K562 (cell line): Measurements from ENCODE around the gene PIK3R4. TPM values are rescaled to one million over a fixed set of nuclear protein-coding genes. Genes with fewer than 3 reads are reported as not detected.

Experiments
- ATAC-seq: fragments of 200-7000 bp; cut with Tn5 transposase; 3 replicates; pipeline ENCODE4 v1.9.1; 2020; ENCODE audit warnings: moderate library complexity
- BruUV-seq: library from RNA; stranded (reverse); fragments of 400-500 nt; replicated peaks from 2 replicates; lab custom pipeline; 2021; lab: Mats Ljungman, UMichigan
- CTCF ChIA-PET: fragments of 300-600 bp; formaldehyde crosslinking; extraction: SDS; loops from one replicate; lab custom pipeline; 2021; ENCODE audit warnings: low intra/inter-chr PET ratio; lab: Yijun Ruan, JAX
- POLR2A ChIA-PET: fragments of 300-600, 350-650 bp; sonication (Branson Sonifier 250); formaldehyde crosslinking; extraction: SDS; loops from one replicate; lab custom pipeline; 2021; ENCODE audit warnings: antibody characterized with exemption, inconsistent platforms; lab: Yijun Ruan, JAX
- DNase-seq, 4 experiments: peaks; one replicate each; pipeline versions ENCODE4 v3.0.0 to v3.0.0-alpha.2; 2011 to 2018; ENCODE audit warnings: low spot score in 3 of 4, mixed read lengths in 3 of 4; ENCODE audit errors: extremely low read depth in 1 of 4
- FAIRE-seq: peaks from 2 replicates; lab custom pipeline; 2011; peaks lifted over from hg19 to GRCh38; lab: Jason Lieb, UNC
- H2AFZ ChIP-seq: 2 replicates; pipeline ENCODE4 v1.6.0; 2011; ENCODE audit warnings: low read depth, low read length, control low read depth, inconsistent platforms
- H3K27ac ChIP-seq: fragments of 200-600 bp; 3 replicates; pipeline ENCODE4 v1.8.0; 2011; ENCODE audit warnings: low read depth, mild to moderate bottlenecking, control low read depth, inconsistent platforms, low read length, moderate library complexity, mixed read lengths; ENCODE audit errors: extremely low read depth
- H3K27me3 ChIP-seq, 2 experiments: fragments of 300-600 bp in 1 of 2; 2 replicates in 1 of 2; 3 replicates in 1 of 2; pipeline versions ENCODE4 v1.6.0 to v1.8.0; 2011; ENCODE audit warnings: inconsistent platforms in 2 of 2, low read length in 2 of 2, mild to moderate bottlenecking in 1 of 2, mixed read lengths in 1 of 2, moderate library complexity in 1 of 2; ENCODE audit not compliant: control insufficient read depth in 2 of 2, insufficient read depth in 2 of 2
- H3K36me3 ChIP-seq: fragments of 300-600 bp; 3 replicates; pipeline ENCODE4 v1.8.0; 2011; ENCODE audit warnings: mild to moderate bottlenecking, low read length, inconsistent platforms; ENCODE audit not compliant: control insufficient read depth, insufficient read depth
- H3K4me1 ChIP-seq, 2 experiments: fragments of 200-600 bp in 1 of 2; replicated peaks in 1 of 2; 2 replicates in 1 of 2; 3 replicates in 1 of 2; pipeline versions ENCODE4 v1.5.1 to v1.8.0; 2011; ENCODE audit warnings: inconsistent platforms in 2 of 2, low read length in 2 of 2, mild to moderate bottlenecking in 1 of 2, mixed read lengths in 1 of 2, moderate library complexity in 1 of 2; ENCODE audit not compliant: control insufficient read depth in 2 of 2, insufficient read depth in 2 of 2
- H3K4me2 ChIP-seq: 2 replicates; pipeline ENCODE4 v1.6.1; 2011; ENCODE audit warnings: low read length, control low read depth, inconsistent platforms, mixed read lengths; ENCODE audit not compliant: insufficient read depth
- H3K4me3 ChIP-seq: fragments of 200-600 bp; sonication (generic), shearing (Covaris generic); 2 replicates; pipeline ENCODE4 v1.5.1; 2016; ENCODE audit warnings: control low read depth, inconsistent platforms
- H3K79me2 ChIP-seq: fragments of 200-600 bp; 3 replicates; pipeline ENCODE4 v1.8.0; 2011; ENCODE audit warnings: low read length, inconsistent platforms; ENCODE audit not compliant: control insufficient read depth, insufficient read depth
- H3K9ac ChIP-seq, 2 experiments: 2 replicates each; pipeline versions ENCODE4 v1.6.0 to v1.6.1; 2011; ENCODE audit warnings: low read depth in 2 of 2, low read length in 2 of 2, control low read depth in 1 of 2, inconsistent platforms in 1 of 2, mild to moderate bottlenecking in 1 of 2, mixed read lengths in 1 of 2; ENCODE audit not compliant: insufficient read depth in 1 of 2
- H3K9me1 ChIP-seq: one replicate; pipeline ENCODE4 v1.6.0; 2011; ENCODE audit warnings: inconsistent platforms, mild to moderate bottlenecking, low read length, moderate library complexity; ENCODE audit not compliant: control insufficient read depth, insufficient read depth
- H3K9me3 ChIP-seq: replicated peaks from 2 replicates; pipeline ENCODE4 v1.5.1; 2011; ENCODE audit warnings: low read depth, low read length, inconsistent platforms; ENCODE audit not compliant: control insufficient read depth, insufficient read depth
- H4K20me1 ChIP-seq: replicated peaks from 2 replicates; pipeline ENCODE4 v1.6.1; 2011; ENCODE audit warnings: low read length, inconsistent platforms, mixed read lengths; ENCODE audit not compliant: control insufficient read depth, insufficient read depth
- ARID3B ChIP-seq: fragments of 250-450 bp; sonication (Bioruptor Pico); IDR thresholded peaks from 2 replicates; pipeline ENCODE4 v1.4.0; 2020; ENCODE audit warnings: borderline replicate concordance
- DNMT1 ChIP-seq: fragments of 450-650 bp; IDR thresholded peaks from 2 replicates; pipeline ENCODE4 v1.6.1; 2016; ENCODE audit warnings: antibody characterized with exemption, mild to moderate bottlenecking
- HDAC2 ChIP-seq: fragments of 450-650 bp; IDR thresholded peaks from 2 replicates; pipeline ENCODE4 v1.6.1; 2016; ENCODE audit warnings: mild to moderate bottlenecking
- RAD21 ChIP-seq, 2 experiments: fragments of 250-450 bp in 1 of 2; fragments of 450-650 bp in 1 of 2; sonication (Bioruptor Pico) in 1 of 2; formaldehyde crosslinking in 1 of 2; IDR thresholded peaks in 1 of 2; conservative IDR thresholded peaks in 1 of 2; 2 replicates each; pipeline versions ENCODE4 v1.4.0 to v1.8.0; 2020 to 2022; ENCODE audit warnings: mild to moderate bottlenecking in 2 of 2, moderate library complexity in 1 of 2
- SMC3 ChIP-seq: conservative IDR thresholded peaks from 2 replicates; pipeline ENCODE4 v1.6.1; 2011; ENCODE audit warnings: low read depth, low read length, improper control_type of control experiment; ENCODE audit not compliant: insufficient read depth
- ZBTB7A ChIP-seq: IDR thresholded peaks from 2 replicates; pipeline ENCODE4 v1.6.1; 2011; ENCODE audit warnings: low read depth, mild to moderate bottlenecking, low read length, moderate library complexity, borderline replicate concordance; ENCODE audit not compliant: control insufficient read depth
- ZNF384 ChIP-seq: IDR thresholded peaks from 2 replicates; pipeline ENCODE4 v1.6.1; 2012; ENCODE audit warnings: low read depth, low read length, improper control_type of control experiment
- in situ Hi-C: fragments of 300-500 bp; cut with MboI; formaldehyde crosslinking; loops from 4 replicates; pipeline ENCODE4 v1.15.0; 2018; ENCODE audit warnings: inconsistent platforms, mixed read lengths
- intact Hi-C: fragments of 100-400 bp; cut with micrococcal nuclease; formaldehyde crosslinking; loops from 2 replicates; pipeline ENCODE4 v1.14.2; 2022
- polyA plus RNA-seq, 8 experiments: library from polyadenylated mRNA; depleted of rRNA in 4 of 8; stranded (reverse) in 5 of 8; unstranded in 3 of 8; fragments of >200 nt; fragmentation: Nextera tagmentation in 2 of 8; fragmentation: Illumina TruSeq in 1 of 8; extraction: Ambion mirVana in 2 of 8; extraction: Trizol in 1 of 8; gene quantifications; 2 replicates each; pipeline versions ENCODE4 v1.2.1 to v1.2.3, GENCODE V29; 2011 to 2014; ENCODE audit warnings: inconsistent platforms in 1 of 8, missing spikeins in 1 of 8
- total RNA-seq, 7 experiments: library from RNA; depleted of rRNA in 6 of 7; stranded (reverse); fragments of >200 nt in 6 of 7; fragmentation: Illumina TruSeq in 2 of 7; extraction: Trizol in 2 of 7; gene quantifications; 2 replicates each; pipeline versions ENCODE4 v1.2.1 to v1.2.3, GENCODE V29; 2011 to 2021; ENCODE audit warnings: low replicate concordance in 1 of 7
- TF ChIP-seq, protein P1 (sequence below), 3 experiments: IDR thresholded peaks in 2 of 3; conservative IDR thresholded peaks in 1 of 3; 2 replicates each; pipeline ENCODE4 v1.5.1; 2011 to 2012; ENCODE audit warnings: low read length in 3 of 3, mild to moderate bottlenecking in 3 of 3, control low read depth in 2 of 3, improper control_type of control experiment in 1 of 3, inconsistent platforms in 1 of 3, low read depth in 1 of 3, mixed read lengths in 1 of 3, moderate library complexity in 1 of 3; ENCODE audit not compliant: insufficient read depth in 2 of 3
- TF ChIP-seq, protein P2 (sequence below), 2 experiments: fragments of 450-650 bp; formaldehyde crosslinking in 1 of 2; IDR thresholded peaks; 2 replicates each; pipeline versions ENCODE4 v1.4.0 to v1.6.1; 2014 to 2020; ENCODE audit warnings: mild to moderate bottlenecking in 2 of 2, borderline replicate concordance in 1 of 2, low read depth in 1 of 2

Gene PIK3R4
- total and polyA plus RNA-seq, 9 of the 15 experiments (the other 6 are each of a cell fraction or from before 2014, with no cell fraction given): 20.6 to 45.8 (median 26.0) TPM

DNA sequence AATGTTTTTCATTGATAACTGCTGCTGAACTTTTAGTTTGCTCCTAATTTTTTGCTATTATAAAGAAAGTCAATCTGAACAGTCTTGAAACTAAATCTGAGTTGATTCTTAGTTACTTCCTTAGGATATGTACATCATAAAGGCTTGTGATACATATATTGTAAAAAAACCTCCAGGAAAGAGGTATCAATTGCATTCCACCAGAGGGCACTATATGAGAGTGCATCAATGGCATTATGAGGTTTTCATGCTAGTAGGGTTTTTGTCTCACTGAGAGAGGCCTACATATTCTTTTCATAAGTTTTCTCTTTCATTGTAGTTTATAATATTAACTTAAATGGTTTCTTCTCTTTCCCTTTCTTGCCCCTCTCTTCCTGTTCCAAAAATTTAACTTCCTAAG is 46.9 kb downstream of the PIK3R4 start:
- no peaks in the 10 kb centered on the region for H3K9me1 ChIP-seq
- no peak overlapping the region for H3K4me2 ChIP-seq
- no peaks in the 10 kb centered on the region for H3K9me3 ChIP-seq
- no peak overlapping the region for H3K27ac ChIP-seq
- ChIA-PET CTCF (no interaction called here), POLR2A (no interaction called here)
- FAIRE-seq (no peak), ATAC-seq (peak; percentile 73), DNase-seq (peak; percentile 12 to 27 (median 20))
- in situ Hi-C loops (no loop called here), intact Hi-C loops (loop anchor here (2.0 to 10.0 kb wide), 2 partner anchors 193 to 325 kb away; partner anchors contain the start of genes ASTE1 and NEK11)
- H3K36me3 ChIP-seq: peaks cover 37% of the 10 kb centered on the region
- H3K79me2 ChIP-seq: no peaks in the 10 kb centered on the region
- no peaks in the 10 kb centered on the region for H3K27me3 ChIP-seq
- no peak overlapping the region for H3K4me3 ChIP-seq
- H3K9ac ChIP-seq: no peak overlapping the region
- no peak overlapping the region for H2AFZ ChIP-seq
- no peaks in the 10 kb centered on the region for H3K4me1 ChIP-seq
- no TSS peak for BruUV-seq
- H4K20me1 ChIP-seq: no peaks in the 10 kb centered on the region
- TF ChIP-seq RAD21 (CRISPR knock-in tag; conservative IDR thresholded peaks at IDR 0.05 in 1 of 2, IDR thresholded peaks at IDR 0.05 in 1 of 2): peak in 1 of 2 experiments; percentile 72; a peak in 2 of 4 replicates
- TF ChIP-seq DNMT1: no peak
- no peak for TF ChIP-seq ARID3B (CRISPR knock-in tag)
- TF ChIP-seq ZNF384: 0 out of 2 replicates have a peak, but pooled peaks have one; percentile 7
- TF ChIP-seq HDAC2: no peak
- TF ChIP-seq SMC3: 0 out of 2 replicates have a peak, but pooled peaks have one; percentile 33
- TF ChIP-seq, protein P1, sequence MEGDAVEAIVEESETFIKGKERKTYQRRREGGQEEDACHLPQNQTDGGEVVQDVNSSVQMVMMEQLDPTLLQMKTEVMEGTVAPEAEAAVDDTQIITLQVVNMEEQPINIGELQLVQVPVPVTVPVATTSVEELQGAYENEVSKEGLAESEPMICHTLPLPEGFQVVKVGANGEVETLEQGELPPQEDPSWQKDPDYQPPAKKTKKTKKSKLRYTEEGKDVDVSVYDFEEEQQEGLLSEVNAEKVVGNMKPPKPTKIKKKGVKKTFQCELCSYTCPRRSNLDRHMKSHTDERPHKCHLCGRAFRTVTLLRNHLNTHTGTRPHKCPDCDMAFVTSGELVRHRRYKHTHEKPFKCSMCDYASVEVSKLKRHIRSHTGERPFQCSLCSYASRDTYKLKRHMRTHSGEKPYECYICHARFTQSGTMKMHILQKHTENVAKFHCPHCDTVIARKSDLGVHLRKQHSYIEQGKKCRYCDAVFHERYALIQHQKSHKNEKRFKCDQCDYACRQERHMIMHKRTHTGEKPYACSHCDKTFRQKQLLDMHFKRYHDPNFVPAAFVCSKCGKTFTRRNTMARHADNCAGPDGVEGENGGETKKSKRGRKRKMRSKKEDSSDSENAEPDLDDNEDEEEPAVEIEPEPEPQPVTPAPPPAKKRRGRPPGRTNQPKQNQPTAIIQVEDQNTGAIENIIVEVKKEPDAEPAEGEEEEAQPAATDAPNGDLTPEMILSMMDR (IDR thresholded peaks at IDR 0.05 in 2 of 3, conservative IDR thresholded peaks at IDR 0.05 in 1 of 3; ENCODE audit: insufficient read depth in 2 of 3, low read depth in 1 of 3, low read length in 3 of 3): peak; percentile 25 to 63 (median 35); a peak in 4 of 6 replicates
- TF ChIP-seq ZBTB7A: no peak
- TF ChIP-seq, protein P2, sequence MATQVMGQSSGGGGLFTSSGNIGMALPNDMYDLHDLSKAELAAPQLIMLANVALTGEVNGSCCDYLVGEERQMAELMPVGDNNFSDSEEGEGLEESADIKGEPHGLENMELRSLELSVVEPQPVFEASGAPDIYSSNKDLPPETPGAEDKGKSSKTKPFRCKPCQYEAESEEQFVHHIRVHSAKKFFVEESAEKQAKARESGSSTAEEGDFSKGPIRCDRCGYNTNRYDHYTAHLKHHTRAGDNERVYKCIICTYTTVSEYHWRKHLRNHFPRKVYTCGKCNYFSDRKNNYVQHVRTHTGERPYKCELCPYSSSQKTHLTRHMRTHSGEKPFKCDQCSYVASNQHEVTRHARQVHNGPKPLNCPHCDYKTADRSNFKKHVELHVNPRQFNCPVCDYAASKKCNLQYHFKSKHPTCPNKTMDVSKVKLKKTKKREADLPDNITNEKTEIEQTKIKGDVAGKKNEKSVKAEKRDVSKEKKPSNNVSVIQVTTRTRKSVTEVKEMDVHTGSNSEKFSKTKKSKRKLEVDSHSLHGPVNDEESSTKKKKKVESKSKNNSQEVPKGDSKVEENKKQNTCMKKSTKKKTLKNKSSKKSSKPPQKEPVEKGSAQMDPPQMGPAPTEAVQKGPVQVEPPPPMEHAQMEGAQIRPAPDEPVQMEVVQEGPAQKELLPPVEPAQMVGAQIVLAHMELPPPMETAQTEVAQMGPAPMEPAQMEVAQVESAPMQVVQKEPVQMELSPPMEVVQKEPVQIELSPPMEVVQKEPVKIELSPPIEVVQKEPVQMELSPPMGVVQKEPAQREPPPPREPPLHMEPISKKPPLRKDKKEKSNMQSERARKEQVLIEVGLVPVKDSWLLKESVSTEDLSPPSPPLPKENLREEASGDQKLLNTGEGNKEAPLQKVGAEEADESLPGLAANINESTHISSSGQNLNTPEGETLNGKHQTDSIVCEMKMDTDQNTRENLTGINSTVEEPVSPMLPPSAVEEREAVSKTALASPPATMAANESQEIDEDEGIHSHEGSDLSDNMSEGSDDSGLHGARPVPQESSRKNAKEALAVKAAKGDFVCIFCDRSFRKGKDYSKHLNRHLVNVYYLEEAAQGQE (IDR thresholded peaks at IDR 0.05; ENCODE audit: borderline replicate concordance): peak; percentile 35; the same call in 1 of the 2 replicates
- TF ChIP-seq, protein P2 (CRISPR knock-in tag; IDR thresholded peaks at IDR 0.05; ENCODE audit: low read depth): no peak
- TF ChIP-seq, all 486 proteins: peak for 5
